ENCODE measurements around the gene GMIP. TPM values are rescaled to one million over a fixed set of nuclear protein-coding genes. Genes with fewer than 3 reads are reported as not detected.
"Not testable (repeated sequence)": the region's sequence is repeated elsewhere in the genome, so short reads cannot be mapped to it uniquely, and the experiment has no call there.

The GMIP gene, protein sequence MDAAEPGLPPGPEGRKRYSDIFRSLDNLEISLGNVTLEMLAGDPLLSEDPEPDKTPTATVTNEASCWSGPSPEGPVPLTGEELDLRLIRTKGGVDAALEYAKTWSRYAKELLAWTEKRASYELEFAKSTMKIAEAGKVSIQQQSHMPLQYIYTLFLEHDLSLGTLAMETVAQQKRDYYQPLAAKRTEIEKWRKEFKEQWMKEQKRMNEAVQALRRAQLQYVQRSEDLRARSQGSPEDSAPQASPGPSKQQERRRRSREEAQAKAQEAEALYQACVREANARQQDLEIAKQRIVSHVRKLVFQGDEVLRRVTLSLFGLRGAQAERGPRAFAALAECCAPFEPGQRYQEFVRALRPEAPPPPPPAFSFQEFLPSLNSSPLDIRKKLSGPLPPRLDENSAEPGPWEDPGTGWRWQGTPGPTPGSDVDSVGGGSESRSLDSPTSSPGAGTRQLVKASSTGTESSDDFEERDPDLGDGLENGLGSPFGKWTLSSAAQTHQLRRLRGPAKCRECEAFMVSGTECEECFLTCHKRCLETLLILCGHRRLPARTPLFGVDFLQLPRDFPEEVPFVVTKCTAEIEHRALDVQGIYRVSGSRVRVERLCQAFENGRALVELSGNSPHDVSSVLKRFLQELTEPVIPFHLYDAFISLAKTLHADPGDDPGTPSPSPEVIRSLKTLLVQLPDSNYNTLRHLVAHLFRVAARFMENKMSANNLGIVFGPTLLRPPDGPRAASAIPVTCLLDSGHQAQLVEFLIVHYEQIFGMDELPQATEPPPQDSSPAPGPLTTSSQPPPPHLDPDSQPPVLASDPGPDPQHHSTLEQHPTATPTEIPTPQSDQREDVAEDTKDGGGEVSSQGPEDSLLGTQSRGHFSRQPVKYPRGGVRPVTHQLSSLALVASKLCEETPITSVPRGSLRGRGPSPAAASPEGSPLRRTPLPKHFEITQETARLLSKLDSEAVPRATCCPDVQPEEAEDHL
- total RNA-seq (2012; rRNA removed) = 3.3 and 7.1 TPM in 2 replicates

DNA sequence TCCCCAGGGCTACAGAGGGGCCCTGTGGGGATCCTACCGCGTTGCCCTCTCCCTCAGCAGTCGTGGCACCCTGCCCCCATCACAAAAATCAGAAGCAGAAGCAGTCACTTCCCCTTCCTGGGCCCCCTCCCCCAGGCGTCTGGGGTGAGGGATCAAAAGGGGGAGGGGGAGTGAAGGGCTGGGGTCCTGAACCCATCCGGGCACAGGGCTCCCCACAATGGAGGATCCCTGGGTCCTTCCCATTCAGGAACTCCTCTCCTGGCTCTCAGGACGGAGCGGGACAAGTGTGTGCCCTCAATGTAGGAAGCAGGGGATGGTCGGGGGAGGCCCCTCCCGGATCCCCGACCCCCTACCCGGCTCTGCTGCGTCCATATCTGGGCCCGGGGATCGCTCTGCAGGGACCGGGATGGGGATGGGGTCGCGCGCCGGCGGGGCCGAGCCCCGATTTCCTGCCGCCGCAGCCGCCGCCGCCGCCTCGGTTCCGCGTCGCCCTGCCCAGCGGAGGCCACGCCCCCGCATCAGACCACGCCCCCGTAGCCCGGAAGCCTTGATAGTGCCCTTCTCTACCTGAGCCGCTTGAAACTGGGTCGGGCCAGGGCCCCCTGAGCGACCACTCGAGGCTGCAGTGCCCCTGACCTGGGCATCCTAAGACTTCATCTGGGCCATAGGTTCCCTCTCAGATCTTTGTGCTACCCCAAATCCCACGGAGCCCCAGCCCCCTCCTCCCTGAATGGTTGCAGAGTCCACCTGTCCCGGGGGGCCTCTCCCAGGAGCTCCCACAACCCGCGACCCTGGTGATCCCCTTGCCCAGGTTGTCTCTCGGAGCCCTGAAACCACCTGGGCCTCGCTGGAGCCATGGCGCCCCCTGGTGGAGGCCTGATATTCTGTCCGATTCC lies at the start of gene GMIP:
TSS of gene GMIP (minus strand) at position 500 of the 896 bp plus-strand sequence. CDS start at position 372, 128 bp downstream.
- peaks cover 7% of the 10 kb centered on the region for H3K4me1 ChIP-seq (ENCODE audit: control insufficient read depth, insufficient read depth, low read length)
- H3K9me3 ChIP-seq (replicated peaks; ENCODE audit: low read length) = no peaks in the 10 kb centered on the region
- no peaks in the 10 kb centered on the region for H3K27me3 ChIP-seq (ENCODE audit: control insufficient read depth, insufficient read depth, low read length)
- peak within 1 kb of the TSS; percentile 94 for H3K4me2 ChIP-seq (ENCODE audit: low read length)
- peaks cover 30% of the 10 kb centered on the region for H3K36me3 ChIP-seq (ENCODE audit: insufficient read depth, low read length)
- H3K9ac ChIP-seq (ENCODE audit: low read depth, low read length) = peak within 1 kb of the TSS; percentile 82
- H3K4me3 ChIP-seq (ENCODE audit: low read length) = peak within 1 kb of the TSS; percentile 83

DNA sequence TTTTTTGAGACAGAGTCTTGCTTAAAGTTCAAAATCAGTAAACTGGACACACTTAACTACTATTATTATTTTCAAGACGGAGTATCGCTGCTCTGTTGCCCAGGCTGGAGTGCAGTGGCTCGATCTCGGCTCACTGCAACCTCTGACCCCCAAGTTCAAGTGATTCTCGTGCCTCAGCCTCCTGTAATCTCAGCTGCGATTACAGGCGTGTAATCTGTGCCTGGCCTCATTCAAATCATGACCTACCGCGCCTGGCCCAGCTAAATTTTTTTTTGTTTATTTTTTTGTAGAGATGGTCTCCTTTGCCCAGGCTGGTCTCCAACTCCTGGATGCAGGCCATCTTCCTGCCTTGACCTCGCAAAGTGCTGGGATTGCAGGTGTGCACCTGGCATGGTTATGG lies 48.2 kb upstream of the GMIP start:
- Histone ChIP-seq H3K4me2 (ENCODE audit: low read length) (no peak overlapping the region), H3K36me3 (ENCODE audit: insufficient read depth, low read length) (no peaks in the 10 kb centered on the region), H3K27me3 (ENCODE audit: control insufficient read depth, insufficient read depth, low read length) (no peaks in the 10 kb centered on the region), H3K9ac (ENCODE audit: low read depth, low read length) (no peak overlapping the region), H3K4me1 (ENCODE audit: control insufficient read depth, insufficient read depth, low read length) (no peaks in the 10 kb centered on the region), H3K9me3 (replicated peaks; ENCODE audit: low read length) (no peaks in the 10 kb centered on the region), H3K4me3 (ENCODE audit: low read length) (no peak overlapping the region)

DNA sequence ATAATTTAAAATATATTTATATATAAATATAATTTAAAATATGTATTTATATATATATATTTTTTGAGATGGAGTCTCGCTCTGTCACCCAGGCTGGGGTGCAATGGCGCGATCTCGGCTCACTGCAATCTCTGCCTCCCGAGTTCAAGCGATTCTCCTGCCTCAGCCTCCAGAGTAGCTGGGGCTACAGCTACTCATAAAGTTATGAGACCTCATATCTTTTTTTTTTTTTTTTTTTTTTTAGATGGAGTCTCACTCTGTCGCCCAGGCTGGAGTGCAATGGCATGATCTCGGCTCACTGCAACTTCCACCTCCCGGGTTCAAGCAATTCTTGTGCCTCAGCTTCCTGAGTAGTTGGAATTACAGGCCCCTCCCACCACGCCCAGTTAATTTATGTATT lies 45.6 kb upstream of the GMIP start:
- not testable (repeated sequence) for H3K4me1 ChIP-seq (ENCODE audit: control insufficient read depth, insufficient read depth, low read length); H3K36me3 ChIP-seq (ENCODE audit: insufficient read depth, low read length); H3K9ac ChIP-seq (ENCODE audit: low read depth, low read length); H3K9me3 ChIP-seq (replicated peaks; ENCODE audit: low read length); H3K4me2 ChIP-seq (ENCODE audit: low read length); H3K27me3 ChIP-seq (ENCODE audit: control insufficient read depth, insufficient read depth, low read length); H3K4me3 ChIP-seq (ENCODE audit: low read length)

DNA sequence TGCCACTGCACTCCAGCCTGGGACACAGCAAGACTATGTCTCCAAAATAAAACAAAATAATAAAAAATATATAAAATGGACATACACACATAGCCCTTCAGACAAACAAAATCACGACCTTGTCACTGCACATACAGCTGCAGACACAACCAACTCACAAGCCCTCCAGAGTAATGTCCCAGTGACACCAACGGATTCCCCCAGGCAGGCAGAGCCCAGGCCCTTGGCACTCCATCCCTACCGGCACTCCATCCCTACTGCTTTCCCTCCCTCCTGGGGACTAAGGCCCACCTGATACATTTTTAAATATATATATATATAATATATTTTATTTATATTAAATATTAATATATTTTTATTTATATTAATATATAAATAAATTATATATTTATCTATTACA lies 43.6 kb upstream of the GMIP start:
- no peaks in the 10 kb centered on the region for H3K27me3 ChIP-seq (ENCODE audit: control insufficient read depth, insufficient read depth, low read length)
- no peak overlapping the region for H3K9ac ChIP-seq (ENCODE audit: low read depth, low read length)
- no peaks in the 10 kb centered on the region for H3K4me1 ChIP-seq (ENCODE audit: control insufficient read depth, insufficient read depth, low read length)
- no peak overlapping the region for H3K4me2 ChIP-seq (ENCODE audit: low read length)
- H3K9me3 ChIP-seq (replicated peaks; ENCODE audit: low read length) = no peaks in the 10 kb centered on the region
- no peak overlapping the region for H3K4me3 ChIP-seq (ENCODE audit: low read length)
- no peaks in the 10 kb centered on the region for H3K36me3 ChIP-seq (ENCODE audit: insufficient read depth, low read length)

DNA sequence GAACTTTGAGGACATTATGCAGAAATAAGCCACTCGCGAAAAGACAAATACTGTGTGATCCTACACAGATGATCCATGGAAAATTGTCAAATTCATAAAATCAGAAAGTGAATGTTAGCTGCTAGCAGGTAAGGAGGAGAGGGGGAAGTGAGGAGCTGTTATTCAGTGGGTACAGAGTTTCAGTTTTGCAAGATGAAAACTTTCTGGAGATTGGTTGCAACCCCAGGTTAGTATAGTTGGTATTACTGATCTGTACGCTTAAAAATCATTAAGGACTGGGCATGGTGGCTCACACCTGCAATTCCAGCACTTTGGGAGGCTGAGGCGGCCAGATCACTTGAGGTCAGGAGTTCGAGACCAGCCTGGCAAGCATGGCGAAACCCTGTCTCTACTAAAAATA lies 43.1 kb upstream of the GMIP start:
- Histone ChIP-seq H3K9me3 (replicated peaks; ENCODE audit: low read length) (no peaks in the 10 kb centered on the region), H3K4me1 (ENCODE audit: control insufficient read depth, insufficient read depth, low read length) (no peaks in the 10 kb centered on the region), H3K4me2 (ENCODE audit: low read length) (no peak overlapping the region)

DNA sequence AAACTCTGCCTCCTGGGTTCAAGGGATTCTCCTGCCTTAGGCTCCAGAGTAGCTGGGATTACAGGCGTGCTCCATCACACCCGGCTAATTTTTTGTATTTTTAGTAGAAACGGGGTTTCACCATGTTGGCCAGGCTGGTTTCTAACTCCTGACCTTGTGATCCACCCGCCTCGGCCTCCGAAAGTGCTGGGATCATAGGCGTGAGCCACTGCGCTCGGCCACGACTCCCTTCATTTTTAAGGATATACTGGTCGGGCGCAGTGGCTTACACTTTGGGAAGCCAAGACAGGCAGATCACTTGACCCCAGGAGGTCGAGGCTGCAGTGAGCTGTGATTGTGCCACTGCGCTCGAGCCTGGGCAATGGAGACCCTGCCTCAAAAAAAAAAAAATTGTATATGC lies 42.7 kb upstream of the GMIP start:
- H3K36me3 ChIP-seq (ENCODE audit: insufficient read depth, low read length); H3K9me3 ChIP-seq (replicated peaks; ENCODE audit: low read length); H3K4me3 ChIP-seq (ENCODE audit: low read length); H3K4me1 ChIP-seq (ENCODE audit: control insufficient read depth, insufficient read depth, low read length); H3K27me3 ChIP-seq (ENCODE audit: control insufficient read depth, insufficient read depth, low read length); H3K4me2 ChIP-seq (ENCODE audit: low read length); H3K9ac ChIP-seq (ENCODE audit: low read depth, low read length): not testable (repeated sequence)

More for the DNA sequence above, 43.1 kb upstream of the GMIP start:
- peaks cover under 1% of the 10 kb centered on the region for H3K36me3 ChIP-seq (ENCODE audit: insufficient read depth, low read length)
- no peak overlapping the region for H3K4me3 ChIP-seq (ENCODE audit: low read length)
- H3K27me3 ChIP-seq (ENCODE audit: control insufficient read depth, insufficient read depth, low read length) = no peaks in the 10 kb centered on the region
- H3K9ac ChIP-seq (ENCODE audit: low read depth, low read length) = no peak overlapping the region

DNA sequence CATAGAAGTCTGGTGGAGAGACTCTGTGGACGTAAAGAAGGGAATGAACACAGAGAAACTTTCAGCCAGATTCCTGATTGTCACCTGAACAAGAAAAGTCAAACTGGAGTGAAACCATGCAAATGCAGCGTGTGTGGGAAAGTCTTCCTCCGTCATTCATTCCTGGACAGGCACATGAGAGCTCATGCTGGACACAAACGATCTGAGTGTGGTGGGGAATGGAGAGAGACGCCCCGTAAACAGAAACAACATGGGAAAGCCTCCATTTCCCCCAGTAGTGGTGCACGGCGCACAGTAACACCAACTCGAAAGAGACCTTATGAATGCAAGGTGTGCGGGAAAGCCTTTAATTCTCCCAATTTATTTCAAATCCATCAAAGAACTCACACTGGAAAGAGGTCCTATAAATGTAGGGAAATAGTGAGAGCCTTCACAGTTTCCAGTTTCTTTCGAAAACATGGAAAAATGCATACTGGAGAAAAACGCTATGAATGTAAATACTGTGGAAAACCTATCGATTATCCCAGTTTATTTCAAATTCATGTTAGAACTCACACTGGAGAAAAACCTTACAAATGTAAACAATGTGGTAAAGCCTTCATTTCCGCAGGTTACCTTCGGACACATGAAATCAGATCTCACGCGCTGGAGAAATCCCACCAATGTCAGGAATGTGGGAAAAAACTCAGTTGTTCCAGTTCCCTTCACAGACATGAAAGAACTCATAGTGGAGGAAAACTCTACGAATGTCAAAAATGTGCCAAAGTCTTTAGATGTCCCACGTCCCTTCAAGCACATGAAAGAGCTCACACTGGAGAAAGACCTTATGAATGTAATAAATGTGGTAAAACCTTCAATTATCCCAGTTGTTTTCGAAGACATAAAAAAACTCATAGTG lies 36.0 kb upstream of the GMIP start:
- Histone ChIP-seq H3K9me3 (replicated peaks; ENCODE audit: low read length) (peaks cover 16% of the 10 kb centered on the region), H3K4me1 (ENCODE audit: control insufficient read depth, insufficient read depth, low read length) (no peaks in the 10 kb centered on the region), H3K4me3 (ENCODE audit: low read length) (no peak overlapping the region), H3K36me3 (ENCODE audit: insufficient read depth, low read length) (peaks cover 49% of the 10 kb centered on the region), H3K4me2 (ENCODE audit: low read length) (no peak overlapping the region), H3K9ac (ENCODE audit: low read depth, low read length) (no peak overlapping the region), H3K27me3 (ENCODE audit: control insufficient read depth, insufficient read depth, low read length) (no peaks in the 10 kb centered on the region)

DNA sequence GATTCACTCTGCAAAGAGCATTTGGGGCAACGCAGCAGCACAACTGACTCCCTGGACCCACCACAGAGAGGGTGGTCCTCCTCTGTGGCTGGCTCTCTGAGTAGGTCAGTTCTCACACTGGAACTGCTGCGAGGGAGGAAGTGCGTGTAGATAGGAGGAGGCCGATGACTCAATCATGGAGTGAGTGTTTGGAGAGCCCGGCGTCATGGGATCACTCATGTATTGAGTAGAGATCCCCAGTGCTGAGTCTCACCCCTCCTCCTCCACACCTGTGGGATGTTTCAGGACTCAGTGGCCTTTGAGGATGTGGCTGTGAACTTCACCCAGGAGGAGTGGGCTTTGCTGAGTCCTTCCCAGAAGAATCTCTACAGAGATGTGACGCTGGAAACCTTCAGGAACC lies 34.1 kb upstream of the GMIP start:
- peaks cover 49% of the 10 kb centered on the region for H3K36me3 ChIP-seq (ENCODE audit: insufficient read depth, low read length)
- peaks cover 16% of the 10 kb centered on the region for H3K9me3 ChIP-seq (replicated peaks; ENCODE audit: low read length)
- no peaks in the 10 kb centered on the region for H3K4me1 ChIP-seq (ENCODE audit: control insufficient read depth, insufficient read depth, low read length)

DNA sequence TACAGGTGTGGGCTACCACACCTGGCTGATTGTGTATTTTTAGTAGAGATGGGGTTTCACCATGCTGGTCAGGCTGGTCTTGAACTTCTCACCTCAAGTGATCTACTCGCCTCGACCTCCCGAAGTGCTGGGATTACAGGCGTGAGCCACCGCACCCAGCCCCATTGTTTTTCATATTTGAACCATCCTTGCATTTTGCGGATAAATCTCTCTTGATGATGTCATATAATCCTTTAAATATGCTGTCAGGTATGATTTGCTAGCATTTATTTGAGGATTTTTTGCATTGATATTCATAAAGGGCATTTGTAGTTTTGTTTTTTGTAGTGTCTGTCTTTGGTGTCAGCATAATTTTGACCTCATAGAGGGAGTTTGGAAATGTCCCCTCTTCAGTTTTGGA lies 30.9 kb upstream of the GMIP start:
- Histone ChIP-seq H3K4me2 (ENCODE audit: low read length) (no peak overlapping the region), H3K4me1 (ENCODE audit: control insufficient read depth, insufficient read depth, low read length) (peaks cover 5% of the 10 kb centered on the region), H3K9ac (ENCODE audit: low read depth, low read length) (no peak overlapping the region), H3K27me3 (ENCODE audit: control insufficient read depth, insufficient read depth, low read length) (no peaks in the 10 kb centered on the region), H3K4me3 (ENCODE audit: low read length) (no peak overlapping the region), H3K9me3 (replicated peaks; ENCODE audit: low read length) (peaks cover 7% of the 10 kb centered on the region), H3K36me3 (ENCODE audit: insufficient read depth, low read length) (peaks cover 34% of the 10 kb centered on the region)

More for the DNA sequence above, 34.1 kb upstream of the GMIP start:
- Histone ChIP-seq H3K4me3 (ENCODE audit: low read length) (no peak overlapping the region), H3K4me2 (ENCODE audit: low read length) (no peak overlapping the region), H3K9ac (ENCODE audit: low read depth, low read length) (no peak overlapping the region), H3K27me3 (ENCODE audit: control insufficient read depth, insufficient read depth, low read length) (no peaks in the 10 kb centered on the region)

DNA sequence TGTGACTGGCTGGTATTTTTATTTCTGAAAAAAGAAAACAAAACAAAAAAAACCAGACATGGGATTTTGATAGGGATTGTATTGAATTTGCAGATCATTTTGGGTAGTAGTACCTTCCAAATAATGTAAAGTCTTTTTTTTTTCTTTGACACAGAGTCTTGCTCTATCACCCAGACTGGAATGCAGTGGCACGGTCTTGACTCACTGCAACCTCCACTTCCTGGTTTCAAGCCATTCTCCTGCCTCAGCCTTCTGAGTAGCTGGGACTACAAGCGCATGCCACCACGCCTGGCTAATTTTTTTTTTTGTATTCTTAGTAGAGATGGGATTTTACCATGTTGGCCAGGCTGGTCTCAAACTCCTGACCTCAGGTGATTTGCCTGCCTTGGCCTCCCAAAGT lies 29.4 kb upstream of the GMIP start:
- Histone ChIP-seq H3K9ac (ENCODE audit: low read depth, low read length) (no peak overlapping the region), H3K4me1 (ENCODE audit: control insufficient read depth, insufficient read depth, low read length) (peaks cover 8% of the 10 kb centered on the region), H3K36me3 (ENCODE audit: insufficient read depth, low read length) (peaks cover 19% of the 10 kb centered on the region), H3K4me2 (ENCODE audit: low read length) (no peak overlapping the region), H3K9me3 (replicated peaks; ENCODE audit: low read length) (no peaks in the 10 kb centered on the region), H3K27me3 (ENCODE audit: control insufficient read depth, insufficient read depth, low read length) (no peaks in the 10 kb centered on the region), H3K4me3 (ENCODE audit: low read length) (no peak overlapping the region)
